Esophagus squamous epithelium (tissue), 4 donors: ENCODE data around the gene TRIM59.

ENCODE experiments used
- CTCF ChIP-seq, 6 experiments: fragments of 450-650 bp in 4 of 6; fragments of 200-600 bp in 2 of 6; sonication (generic) in 2 of 6; IDR thresholded peaks; one replicate each; pipeline ENCODE4 v1.5.1; 2016 to 2019; ENCODE audit warnings: antibody characterized with exemption in 6 of 6, mild to moderate bottlenecking in 4 of 6, moderate library complexity in 4 of 6
- POLR2A ChIP-seq, 4 donors: fragments of 450-650 bp; IDR thresholded peaks; one replicate each; pipeline ENCODE4 v1.6.1; 2017; ENCODE audit warnings: antibody characterized with exemption in 4 of 4, mild to moderate bottlenecking in 4 of 4, moderate library complexity in 3 of 4

- no peak for TF ChIP-seq POLR2A (IDR thresholded peaks at IDR 0.05)
- TF ChIP-seq CTCF (IDR thresholded peaks at IDR 0.05): no peak
These were observed 14.5 kb downstream of the TRIM59 start for GRCh38 chr3:160435095-160435494.
